PC-3 (cell line): ENCODE data around the gene MPPED2. TPM values are rescaled to one million over a fixed set of nuclear protein-coding genes. Genes with fewer than 3 reads are reported as not detected.

ENCODE experiments used
- ATAC-seq: fragments of 200-7000 bp; cut with Tn5 transposase; 2 replicates; pipeline ENCODE4 v1.9.1; 2020; ENCODE audit warnings: mild to moderate bottlenecking, moderate library complexity
- BruUV-seq: library from RNA; stranded (reverse); fragments of 400-500 nt; replicated peaks from 2 replicates; lab custom pipeline; 2021; lab: Mats Ljungman, UMichigan
- CTCF ChIA-PET: fragments of 300-600 bp; sonication (Branson Sonifier 250); formaldehyde crosslinking; loops from one replicate; lab custom pipeline; 2022; ENCODE audit warnings: antibody characterized with exemption; lab: Charles Lee
- POLR2A ChIA-PET: fragments of 300-600 bp; sonication (Branson Sonifier 250); formaldehyde crosslinking; loops from one replicate; lab custom pipeline; 2022; ENCODE audit warnings: antibody characterized with exemption; ENCODE audit not compliant: unreplicated experiment; lab: Charles Lee
- DNase-seq: peaks from one replicate; pipeline ENCODE4 v3.0.0-alpha.2; 2015
- H2AFZ ChIP-seq: fragments of 300-600 bp; sonication (generic); 2 replicates; pipeline ENCODE4 v1.6.0; 2016; ENCODE audit warnings: antibody characterized with exemption, low read length
- H3F3A ChIP-seq: fragments of 300-600 bp; sonication (generic); one replicate; pipeline ENCODE4 v1.6.0; 2017; ENCODE audit warnings: antibody characterized with exemption, low read length, control low read depth, mild to moderate bottlenecking; ENCODE audit not compliant: unreplicated experiment
- H3K27ac ChIP-seq: fragments of 300-600 bp; sonication (generic); 2 replicates; pipeline ENCODE4 v1.5.1; 2016; ENCODE audit warnings: mild to moderate bottlenecking, low read length
- H3K27me3 ChIP-seq: fragments of 300-600 bp; sonication (generic); 2 replicates; pipeline ENCODE4 v1.6.1; 2016; ENCODE audit warnings: low read length, mixed read lengths
- H3K36me3 ChIP-seq: fragments of 300-600 bp; sonication (generic); 2 replicates; pipeline ENCODE4 v1.6.1; 2016; ENCODE audit warnings: low read depth, mixed run types, low read length, mixed read lengths
- H3K4me1 ChIP-seq: fragments of 300-600 bp; sonication (generic); 2 replicates; pipeline ENCODE4 v1.5.1; 2016; ENCODE audit warnings: low read length; ENCODE audit not compliant: insufficient read depth
- H3K4me2 ChIP-seq: fragments of 300-600 bp; sonication (generic); 2 replicates; pipeline ENCODE4 v1.6.0; 2016; ENCODE audit warnings: low read length
- H3K4me3 ChIP-seq: fragments of 300-600 bp; sonication (generic); 2 replicates; pipeline ENCODE4 v1.5.1; 2016; ENCODE audit warnings: mild to moderate bottlenecking, low read length, mixed read lengths
- H3K79me2 ChIP-seq: fragments of 300-600 bp; sonication (generic); 2 replicates; pipeline ENCODE4 v1.6.1; 2017; ENCODE audit warnings: low read length, mixed read lengths
- H3K9ac ChIP-seq: fragments of 300-600 bp; sonication (generic); 2 replicates; pipeline ENCODE4 v1.6.0; 2016; ENCODE audit warnings: mild to moderate bottlenecking, low read length
- H3K9me2 ChIP-seq: fragments of 300-600 bp; sonication (generic); replicated peaks from 2 replicates; pipeline ENCODE4 v1.6.1; 2016; ENCODE audit warnings: mixed run types, low read length, mixed read lengths
- H3K9me3 ChIP-seq: fragments of 300-600 bp; sonication (generic); 2 replicates; pipeline ENCODE4 v1.6.1; 2016; ENCODE audit warnings: low read length, mixed read lengths
- H4K20me1 ChIP-seq: fragments of 300-600 bp; sonication (generic); 2 replicates; pipeline ENCODE4 v1.6.1; 2016; ENCODE audit warnings: low read length, mixed read lengths
- EZH2 ChIP-seq: fragments of 300-600 bp; sonication (generic); IDR thresholded peaks from one replicate; pipeline ENCODE4 v1.6.1; 2017; ENCODE audit warnings: antibody characterized with exemption, mild to moderate bottlenecking, low read length; ENCODE audit not compliant: unreplicated experiment
- EZH2phosphoT487 ChIP-seq: fragments of 300-600 bp; sonication (generic); IDR thresholded peaks from 2 replicates; pipeline ENCODE4 v1.6.1; 2018; ENCODE audit warnings: mild to moderate bottlenecking, antibody characterized with exemption, low read length, borderline replicate concordance
- intact Hi-C: fragments of 100-400 bp; cut with micrococcal nuclease; formaldehyde crosslinking; loops from 2 replicates; pipeline ENCODE4 v1.9.0; 2023
- total RNA-seq: library from RNA; depleted of rRNA; stranded (reverse); fragments of >200 nt; gene quantifications from 2 replicates; pipeline ENCODE4 v1.2.3, GENCODE V29; 2014
- TF ChIP-seq, protein P1 (sequence below): fragments of 300-600 bp; sonication (generic); conservative IDR thresholded peaks from 2 replicates; pipeline ENCODE4 v1.5.1; 2017; ENCODE audit warnings: antibody characterized with exemption, low read depth, mild to moderate bottlenecking, low read length

The MPPED2 gene
- total RNA-seq, 1 experiment from 2014 or later: not detected

DNA sequence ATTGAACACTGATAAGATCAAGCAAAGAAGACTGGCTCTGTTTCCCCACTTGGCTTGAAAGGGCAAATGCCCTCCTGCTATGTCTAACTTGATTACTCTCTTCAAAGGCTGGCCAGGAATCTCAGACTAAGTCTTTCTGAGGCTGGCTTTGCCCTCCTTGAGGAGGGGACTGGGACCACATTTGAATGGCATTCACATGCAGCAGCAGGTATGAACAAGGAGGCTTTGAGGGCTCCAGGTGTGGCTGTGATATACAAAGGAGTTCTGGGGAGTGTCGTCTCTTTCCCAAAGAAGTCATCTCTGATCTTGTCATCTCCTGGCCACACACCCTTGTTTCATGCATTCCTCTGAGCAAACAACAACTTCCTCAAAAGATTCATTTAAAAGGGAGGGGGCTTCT, 132.4 kb downstream of the MPPED2 start:
- ATAC-seq (no peak), DNase-seq (no peak)
- H3F3A ChIP-seq: no peaks in the 10 kb centered on the region
- H3K4me3 ChIP-seq: no peak overlapping the region
- H3K79me2 ChIP-seq: no peaks in the 10 kb centered on the region
- no TSS peak for BruUV-seq
- peaks cover 8% of the 10 kb centered on the region; the same call in 1 of the 2 replicates for H3K27me3 ChIP-seq
- intact Hi-C loops: no loop called here
- H3K4me1 ChIP-seq: no peaks in the 10 kb centered on the region
- no peak overlapping the region for H3K9ac ChIP-seq
- no peaks in the 10 kb centered on the region for H3K9me3 ChIP-seq
- no peaks in the 10 kb centered on the region for H4K20me1 ChIP-seq
- H2AFZ ChIP-seq: no peak overlapping the region
- CTCF ChIA-PET: no interaction called here
- TF ChIP-seq, protein P1, sequence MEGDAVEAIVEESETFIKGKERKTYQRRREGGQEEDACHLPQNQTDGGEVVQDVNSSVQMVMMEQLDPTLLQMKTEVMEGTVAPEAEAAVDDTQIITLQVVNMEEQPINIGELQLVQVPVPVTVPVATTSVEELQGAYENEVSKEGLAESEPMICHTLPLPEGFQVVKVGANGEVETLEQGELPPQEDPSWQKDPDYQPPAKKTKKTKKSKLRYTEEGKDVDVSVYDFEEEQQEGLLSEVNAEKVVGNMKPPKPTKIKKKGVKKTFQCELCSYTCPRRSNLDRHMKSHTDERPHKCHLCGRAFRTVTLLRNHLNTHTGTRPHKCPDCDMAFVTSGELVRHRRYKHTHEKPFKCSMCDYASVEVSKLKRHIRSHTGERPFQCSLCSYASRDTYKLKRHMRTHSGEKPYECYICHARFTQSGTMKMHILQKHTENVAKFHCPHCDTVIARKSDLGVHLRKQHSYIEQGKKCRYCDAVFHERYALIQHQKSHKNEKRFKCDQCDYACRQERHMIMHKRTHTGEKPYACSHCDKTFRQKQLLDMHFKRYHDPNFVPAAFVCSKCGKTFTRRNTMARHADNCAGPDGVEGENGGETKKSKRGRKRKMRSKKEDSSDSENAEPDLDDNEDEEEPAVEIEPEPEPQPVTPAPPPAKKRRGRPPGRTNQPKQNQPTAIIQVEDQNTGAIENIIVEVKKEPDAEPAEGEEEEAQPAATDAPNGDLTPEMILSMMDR: no peak
- TF ChIP-seq EZH2phosphoT487: no peak
- TF ChIP-seq EZH2: no peak
- no peaks in the 10 kb centered on the region for H3K9me2 ChIP-seq
- no peak overlapping the region for H3K27ac ChIP-seq
- POLR2A ChIA-PET: no interaction called here
- H3K36me3 ChIP-seq: no peaks in the 10 kb centered on the region
- H3K4me2 ChIP-seq: no peak overlapping the region

DNA sequence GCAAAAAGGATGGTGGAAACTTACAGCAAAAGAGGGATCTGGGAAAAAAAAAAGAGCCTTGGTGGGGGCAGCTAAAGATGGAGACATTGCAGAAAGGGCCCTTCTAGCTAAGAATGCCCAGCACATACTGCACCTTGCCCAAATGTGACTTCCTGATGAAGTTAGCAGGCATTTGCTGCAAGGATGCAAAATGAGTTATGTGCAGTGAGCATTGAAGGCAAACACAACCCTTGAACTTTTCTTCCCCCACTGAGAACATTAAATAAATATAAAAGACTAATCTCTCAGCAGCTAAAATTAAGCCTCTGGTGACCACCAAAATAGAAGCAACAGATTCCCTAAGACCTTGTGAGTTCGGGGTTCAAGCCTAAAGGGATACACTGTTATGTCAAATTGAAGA, 133.3 kb downstream of the MPPED2 start:
- Histone ChIP-seq H4K20me1 (no peaks in the 10 kb centered on the region), H2AFZ (no peak overlapping the region), H3K79me2 (no peaks in the 10 kb centered on the region), H3K4me2 (no peak overlapping the region), H3K36me3 (no peaks in the 10 kb centered on the region), H3K4me1 (no peaks in the 10 kb centered on the region), H3K4me3 (no peak overlapping the region), H3K9me3 (no peaks in the 10 kb centered on the region), H3F3A (no peaks in the 10 kb centered on the region), H3K27me3 (peaks cover 10% of the 10 kb centered on the region; the same call in 1 of the 2 replicates), H3K27ac (no peak overlapping the region), H3K9me2 (no peaks in the 10 kb centered on the region), H3K9ac (no peak overlapping the region)
- ATAC-seq (no peak), DNase-seq (no peak)
- TF ChIP-seq EZH2 (no peak), EZH2phosphoT487 (no peak)
- TF ChIP-seq, protein P1: no peak
- intact Hi-C loops: no loop called here
- CTCF ChIA-PET: no interaction called here
- BruUV-seq: no TSS peak
- POLR2A ChIA-PET: no interaction called here

DNA sequence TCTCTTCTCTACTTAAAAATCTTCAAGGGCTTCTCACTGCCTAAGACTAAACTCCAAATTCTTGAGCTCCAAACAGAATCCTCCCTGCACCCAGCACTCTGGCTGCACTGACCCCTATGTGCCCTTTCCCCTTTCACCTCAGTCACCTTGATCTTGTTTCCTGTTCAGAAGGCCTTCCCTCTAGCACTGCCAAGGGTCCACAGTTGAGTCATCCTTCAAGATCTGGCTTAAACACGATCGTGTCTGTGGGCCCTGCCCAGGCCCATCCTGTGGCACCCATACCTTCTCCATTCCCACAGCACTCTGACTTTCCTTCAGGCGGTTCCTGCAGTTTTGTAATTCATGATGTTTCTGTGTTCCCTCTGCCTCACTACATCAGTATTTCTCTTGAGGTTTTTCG, 134.0 kb downstream of the MPPED2 start:
- BruUV-seq: no TSS peak
- Histone ChIP-seq H3K4me3 (no peak overlapping the region), H3K27ac (no peak overlapping the region), H3K4me2 (no peak overlapping the region), H3K27me3 (0 out of 2 replicates have a peak, but pooled peaks cover 11% of the 10 kb centered on the region), H2AFZ (no peak overlapping the region), H4K20me1 (no peaks in the 10 kb centered on the region), H3K79me2 (no peaks in the 10 kb centered on the region), H3K4me1 (no peaks in the 10 kb centered on the region), H3K36me3 (no peaks in the 10 kb centered on the region), H3K9ac (no peak overlapping the region), H3K9me2 (no peaks in the 10 kb centered on the region), H3F3A (no peaks in the 10 kb centered on the region), H3K9me3 (no peaks in the 10 kb centered on the region)
- TF ChIP-seq EZH2phosphoT487: no peak
- ATAC-seq: no peak
- no peak for DNase-seq
- CTCF ChIA-PET: no interaction called here
- POLR2A ChIA-PET: no interaction called here
- intact Hi-C loops: no loop called here
